ENCODE results near the gene PSMB7.

DNA sequence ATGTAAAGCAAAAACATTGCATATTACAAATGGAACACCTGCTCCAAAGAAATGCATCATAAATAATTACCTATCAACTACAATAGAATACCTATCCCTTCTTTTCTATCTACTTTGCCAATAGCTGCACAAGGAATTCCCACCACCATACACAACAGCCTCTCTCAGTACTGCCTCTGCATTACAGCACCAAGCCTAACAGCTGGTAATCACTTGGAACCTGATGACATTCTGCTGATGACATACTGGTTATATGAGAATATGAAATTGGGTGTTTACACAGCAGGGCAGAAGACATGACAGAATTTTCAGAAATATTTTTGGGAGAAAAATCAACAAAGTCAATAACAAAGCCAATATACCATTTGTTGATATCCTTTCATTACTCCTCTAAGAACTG is 43.2 kb downstream of the PSMB7 start:
- TF ChIP-seq CTCF (IDR thresholded peaks at IDR 0.05): no peak
- no peak for TF ChIP-seq ZFX (IDR thresholded peaks at IDR 0.05; ENCODE audit: borderline replicate concordance)
